Esophagus squamous epithelium (tissue), 4 donors: ENCODE results near the gene MOSMO.
A peak's percentile ranks its signal among the peaks of the same experiment; 100 is the strongest.

Source experiments
- POLR2A ChIP-seq, 4 donors: fragments of 450-650 bp; IDR thresholded peaks; one replicate each; pipeline ENCODE4 v1.6.1; 2017; ENCODE audit warnings: antibody characterized with exemption in 4 of 4, mild to moderate bottlenecking in 4 of 4, moderate library complexity in 3 of 4
- TF ChIP-seq, protein P1 (sequence below), 6 experiments: fragments of 450-650 bp in 4 of 6; fragments of 200-600 bp in 2 of 6; sonication (generic) in 2 of 6; IDR thresholded peaks; one replicate each; pipeline ENCODE4 v1.5.1; 2016 to 2019; ENCODE audit warnings: antibody characterized with exemption in 6 of 6, mild to moderate bottlenecking in 4 of 6, moderate library complexity in 4 of 6

GRCh38 chr16:22077700-22078313 lies 69.9 kb downstream of the MOSMO start:
- TF ChIP-seq, protein P1, sequence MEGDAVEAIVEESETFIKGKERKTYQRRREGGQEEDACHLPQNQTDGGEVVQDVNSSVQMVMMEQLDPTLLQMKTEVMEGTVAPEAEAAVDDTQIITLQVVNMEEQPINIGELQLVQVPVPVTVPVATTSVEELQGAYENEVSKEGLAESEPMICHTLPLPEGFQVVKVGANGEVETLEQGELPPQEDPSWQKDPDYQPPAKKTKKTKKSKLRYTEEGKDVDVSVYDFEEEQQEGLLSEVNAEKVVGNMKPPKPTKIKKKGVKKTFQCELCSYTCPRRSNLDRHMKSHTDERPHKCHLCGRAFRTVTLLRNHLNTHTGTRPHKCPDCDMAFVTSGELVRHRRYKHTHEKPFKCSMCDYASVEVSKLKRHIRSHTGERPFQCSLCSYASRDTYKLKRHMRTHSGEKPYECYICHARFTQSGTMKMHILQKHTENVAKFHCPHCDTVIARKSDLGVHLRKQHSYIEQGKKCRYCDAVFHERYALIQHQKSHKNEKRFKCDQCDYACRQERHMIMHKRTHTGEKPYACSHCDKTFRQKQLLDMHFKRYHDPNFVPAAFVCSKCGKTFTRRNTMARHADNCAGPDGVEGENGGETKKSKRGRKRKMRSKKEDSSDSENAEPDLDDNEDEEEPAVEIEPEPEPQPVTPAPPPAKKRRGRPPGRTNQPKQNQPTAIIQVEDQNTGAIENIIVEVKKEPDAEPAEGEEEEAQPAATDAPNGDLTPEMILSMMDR (IDR thresholded peaks at IDR 0.05): peak; percentile 66 to 87 (median 79)
- TF ChIP-seq POLR2A (IDR thresholded peaks at IDR 0.05): no peak
